GM19023 (cell line): ENCODE results near the gene INO80.

Source experiments
- ATAC-seq: cut with Tn5 transposase; IDR thresholded peaks from one replicate; pipeline ENCODE4 v1.9.1; 2021; ENCODE audit warnings: mild to moderate bottlenecking, moderate library complexity; ENCODE audit not compliant: unreplicated experiment

INO80 gene

DNA sequence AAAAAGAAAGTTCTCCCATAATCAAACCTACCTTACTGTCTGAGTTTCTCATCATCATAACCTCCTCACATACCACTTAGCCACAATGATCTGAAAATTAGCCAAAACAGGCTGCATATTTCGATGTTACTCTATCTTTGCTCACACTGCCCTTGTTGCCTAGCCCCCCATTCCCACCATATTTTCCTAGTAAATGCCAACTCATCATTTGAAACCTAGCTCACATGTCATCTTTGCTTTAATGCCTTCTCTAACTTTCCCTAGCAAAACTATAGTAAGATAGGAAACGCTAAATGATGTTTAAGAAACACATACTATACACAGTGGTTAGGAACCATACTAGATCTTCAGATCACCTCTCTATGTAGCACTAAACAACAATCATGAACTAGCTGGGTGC lies 64.9 kb downstream of the INO80 start:
- no peak for ATAC-seq

DNA sequence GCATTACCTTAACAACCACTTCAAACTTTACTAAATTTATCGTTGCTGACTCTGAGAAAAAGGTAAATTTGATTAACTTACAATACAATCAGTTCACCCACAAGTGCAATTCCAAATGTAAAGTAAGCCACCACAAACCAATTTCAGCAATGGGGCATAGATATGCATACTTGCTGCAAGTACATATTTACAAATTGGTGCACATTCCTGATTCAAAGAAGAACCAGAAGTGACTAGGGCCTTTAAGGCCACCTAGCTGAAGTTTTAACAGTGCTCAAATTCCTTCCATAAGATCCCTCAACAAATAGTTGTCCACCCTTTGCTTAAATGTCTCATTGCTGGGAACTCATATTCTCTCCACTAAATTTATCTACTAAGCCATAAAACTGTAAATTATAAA lies 67.2 kb downstream of the INO80 start:
- ATAC-seq: no peak

DNA sequence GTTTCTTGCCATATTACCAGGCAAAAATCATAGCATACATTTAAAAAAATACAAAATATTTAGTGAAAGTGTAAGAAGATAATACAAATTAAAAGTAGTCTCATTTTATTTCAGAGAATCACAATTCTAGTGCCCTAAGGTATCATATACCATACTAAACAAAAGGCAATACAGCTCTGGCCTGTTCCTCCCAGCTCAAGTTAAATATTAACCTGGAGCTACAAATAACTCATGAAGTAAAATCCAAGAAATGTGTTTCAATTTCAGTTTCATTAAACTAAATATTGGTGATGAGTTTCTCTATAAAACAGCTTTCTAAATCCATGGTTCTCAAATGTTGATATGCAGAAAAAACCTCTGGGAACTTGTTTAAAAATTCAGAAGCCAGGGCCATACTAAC lies 67.7 kb downstream of the INO80 start:
- no peak for ATAC-seq

DNA sequence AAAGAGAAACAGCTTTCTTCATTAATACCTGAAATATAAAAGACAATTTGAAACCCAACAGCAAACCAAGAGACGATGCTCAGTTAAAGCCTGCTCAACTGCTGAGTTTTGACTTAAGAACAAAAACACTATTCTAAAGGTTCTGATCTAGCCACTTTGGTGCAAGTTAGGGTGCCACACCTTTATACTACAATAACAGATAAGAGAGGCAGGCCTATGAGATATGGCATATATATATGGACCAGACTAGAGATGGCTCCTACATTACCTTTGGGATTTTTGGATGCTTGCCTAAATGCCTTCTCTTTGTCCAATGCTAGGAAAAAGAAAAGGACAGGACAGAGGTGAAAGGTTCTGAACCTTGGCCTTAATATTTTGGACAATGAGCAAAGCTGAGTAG lies 68.6 kb downstream of the INO80 start:
- ATAC-seq: no peak

DNA sequence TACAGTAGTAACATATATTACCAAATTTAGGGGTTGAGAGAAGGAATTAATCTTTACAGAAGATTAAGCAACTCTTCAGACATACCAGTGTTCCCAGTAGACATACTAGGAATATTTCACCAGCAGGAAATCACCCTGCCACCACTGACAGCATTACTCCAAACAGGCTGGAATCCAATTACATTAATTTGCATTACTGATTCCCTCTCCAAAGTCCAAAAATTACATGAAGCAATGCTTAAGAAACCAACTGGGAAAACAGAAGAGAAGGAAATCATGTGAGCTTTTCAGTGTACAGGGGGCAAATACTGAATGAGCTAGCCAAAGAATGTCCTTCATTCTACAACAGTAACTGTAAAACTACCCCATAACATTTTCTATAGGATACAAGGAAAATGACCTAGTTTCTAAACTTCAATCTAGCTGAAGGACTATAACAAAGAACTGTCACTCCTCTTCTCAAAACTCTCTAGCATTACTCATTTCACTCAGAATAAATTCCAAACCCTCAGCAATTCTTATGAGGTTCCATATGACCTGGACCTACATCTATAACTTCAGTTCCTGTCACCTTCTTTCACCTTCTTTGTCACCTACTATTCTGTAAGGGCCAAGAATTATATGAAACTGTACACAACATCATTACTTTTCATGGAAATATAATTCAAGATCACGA lies 72.7 kb downstream of the INO80 start:
- no peak for ATAC-seq

DNA sequence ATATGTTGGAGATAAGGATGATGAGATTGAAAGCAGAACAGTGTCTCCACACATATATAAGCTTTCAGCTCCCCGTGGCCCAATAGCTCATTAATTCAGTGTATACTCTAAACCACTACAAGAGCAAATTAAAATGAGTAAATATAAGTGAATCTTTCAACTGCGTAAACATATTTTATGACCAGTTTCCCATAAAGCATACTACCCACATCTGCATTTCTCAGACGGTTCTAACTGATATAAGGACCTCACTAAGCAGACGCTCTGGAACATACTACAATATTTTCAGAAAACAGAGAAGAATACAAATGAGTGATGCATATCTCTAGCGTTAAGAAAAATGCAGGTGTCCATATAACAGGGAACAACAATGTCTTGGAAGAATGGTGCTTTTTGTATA lies 73.2 kb downstream of the INO80 start:
- no peak for ATAC-seq

DNA sequence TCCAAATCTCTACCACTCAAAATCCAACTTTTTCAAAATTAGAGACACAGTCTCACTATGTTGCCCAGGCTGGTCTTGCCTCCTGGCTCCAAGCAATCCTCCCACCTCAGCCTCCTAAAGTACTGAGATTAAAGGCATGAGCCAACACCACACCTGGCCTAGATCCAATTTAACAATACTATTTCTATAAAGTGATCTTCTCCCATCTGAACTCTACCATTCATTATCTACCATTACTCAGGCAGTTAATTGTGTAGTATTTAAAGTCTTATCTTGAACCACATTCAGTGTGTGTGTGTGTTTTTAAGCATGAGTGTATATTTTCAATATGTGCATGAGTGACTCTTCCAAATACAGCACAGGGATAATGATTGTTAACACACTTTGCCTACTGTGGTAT lies 77.0 kb downstream of the INO80 start:
- ATAC-seq: no peak

DNA sequence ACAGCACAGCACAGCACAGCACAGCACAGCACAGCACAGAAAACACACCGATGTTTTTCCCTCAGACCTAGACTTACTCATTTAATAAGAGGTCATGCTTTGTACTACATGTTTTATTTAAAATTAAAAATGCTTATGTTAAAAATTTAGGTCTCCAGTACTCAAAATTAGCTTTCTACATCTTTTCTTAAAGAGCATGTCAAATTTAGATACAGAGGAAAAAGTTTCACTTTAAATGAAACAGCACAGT lies 84.1 kb downstream of the INO80 start:
- ATAC-seq: no peak

DNA sequence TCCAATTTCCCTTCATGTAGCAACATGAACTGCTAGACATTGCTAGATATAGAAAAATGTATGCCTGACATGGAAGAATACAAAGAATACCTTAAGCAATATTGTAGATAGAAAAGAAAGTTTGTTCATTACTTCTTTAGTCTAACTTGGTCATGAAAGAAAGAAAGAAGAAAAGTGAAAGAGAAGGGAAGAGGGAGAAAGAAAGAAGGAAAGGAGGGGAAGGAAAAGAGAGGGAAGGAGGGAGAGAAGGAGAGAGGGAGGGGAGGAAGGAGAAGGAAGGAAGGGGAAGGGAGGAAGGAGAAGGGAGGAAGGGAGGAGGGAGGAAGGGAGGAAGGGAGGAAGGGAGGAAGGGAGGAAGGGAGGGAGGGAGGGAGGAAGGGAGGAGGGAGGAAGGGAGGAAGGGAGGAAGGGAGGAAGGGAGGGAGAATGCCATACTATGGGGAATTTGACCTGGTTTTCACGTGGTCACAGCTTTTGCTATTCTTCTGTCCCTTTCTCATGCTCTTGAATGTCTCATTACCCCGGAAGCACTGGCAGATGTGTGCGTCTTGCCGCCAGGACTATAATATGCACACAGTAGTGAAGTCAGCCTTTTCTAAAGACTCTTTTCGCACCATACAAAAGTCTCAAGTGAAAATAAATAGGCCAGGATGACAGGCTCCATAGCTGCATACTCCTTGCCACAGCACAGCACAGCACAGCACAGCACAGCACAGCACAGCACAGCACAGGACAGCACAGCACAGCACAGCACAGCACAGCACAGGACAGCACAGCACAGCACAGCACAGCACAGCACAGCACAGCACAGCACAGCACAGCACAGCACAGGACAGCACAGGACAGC lies 84.6 kb downstream of the INO80 start:
- no peak for ATAC-seq

DNA sequence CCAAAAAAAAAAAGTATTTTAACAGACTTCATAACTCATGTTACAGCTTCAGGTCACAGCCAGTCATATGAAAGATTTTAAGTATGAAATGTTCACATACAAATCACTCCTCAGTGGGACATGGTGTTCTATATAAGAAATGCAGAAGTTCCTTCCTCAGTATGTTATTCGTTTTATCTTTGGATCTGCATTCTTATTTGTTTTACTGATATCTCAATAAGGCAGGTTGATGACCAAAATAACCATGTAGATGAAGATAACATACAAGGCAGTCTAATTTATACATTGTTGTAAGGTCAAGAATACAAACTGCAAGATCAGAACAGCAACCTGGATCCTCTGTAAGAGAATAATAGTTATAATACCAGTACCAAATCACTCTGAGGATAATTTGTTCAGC lies 87.2 kb downstream of the INO80 start:
- ATAC-seq: no peak

DNA sequence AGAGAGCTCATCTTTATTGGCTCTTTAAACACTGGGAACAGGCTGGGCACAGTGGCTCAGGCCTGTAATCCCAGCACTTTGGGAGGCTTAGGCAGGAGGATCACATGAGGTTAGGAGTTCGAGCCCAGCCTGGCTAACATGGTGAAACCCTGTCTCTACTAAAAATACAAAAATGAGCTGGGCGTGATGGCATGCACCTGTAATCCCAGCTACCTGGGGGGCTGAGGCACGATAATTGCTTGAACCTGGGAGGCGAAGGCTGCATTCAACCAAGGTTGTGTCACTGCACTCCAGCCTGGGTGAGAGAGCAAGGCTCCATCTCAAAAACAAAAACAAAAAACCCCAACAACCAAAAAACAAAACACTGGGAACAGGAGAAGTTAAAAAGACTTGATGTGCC lies 90.7 kb downstream of the INO80 start:
- no peak for ATAC-seq

DNA sequence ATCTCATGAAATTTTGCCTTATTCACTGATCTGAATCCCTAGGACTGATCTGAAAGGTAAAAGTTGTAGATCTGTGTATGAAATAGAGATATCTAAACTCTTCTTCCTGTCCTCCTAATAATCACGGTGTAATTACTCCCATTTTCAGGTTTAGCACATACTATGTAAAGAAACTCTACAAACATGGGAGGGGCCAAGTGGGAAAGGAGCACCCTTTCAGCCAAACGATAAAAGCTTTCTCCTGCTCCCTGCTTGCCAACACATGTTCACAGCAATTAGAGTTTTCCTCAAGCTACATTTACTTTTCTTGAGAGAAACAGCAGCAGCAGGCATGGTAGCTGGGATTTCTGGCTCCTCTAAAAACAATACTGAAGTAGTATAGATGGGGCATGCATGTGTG lies 91.2 kb downstream of the INO80 start:
- ATAC-seq: no peak

DNA sequence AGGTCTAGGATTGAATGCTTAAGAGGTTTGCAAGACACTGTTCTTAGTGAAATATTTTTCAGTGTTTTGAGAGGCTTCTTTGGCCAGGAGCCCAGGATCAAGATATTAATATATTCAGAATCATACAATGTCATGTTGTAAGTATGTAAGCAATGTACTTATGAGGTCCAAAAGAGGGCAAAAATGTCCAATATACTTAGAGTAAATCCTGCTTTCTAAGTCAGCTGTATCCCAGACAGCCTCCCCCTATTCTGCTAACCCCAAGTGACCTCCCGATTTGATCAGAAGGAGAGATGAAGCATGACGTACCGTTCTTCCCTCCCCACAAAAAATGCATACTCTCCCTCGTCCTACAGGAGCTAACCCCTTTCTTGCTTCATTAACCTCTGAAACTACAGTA lies 91.9 kb downstream of the INO80 start:
- ATAC-seq: no peak

DNA sequence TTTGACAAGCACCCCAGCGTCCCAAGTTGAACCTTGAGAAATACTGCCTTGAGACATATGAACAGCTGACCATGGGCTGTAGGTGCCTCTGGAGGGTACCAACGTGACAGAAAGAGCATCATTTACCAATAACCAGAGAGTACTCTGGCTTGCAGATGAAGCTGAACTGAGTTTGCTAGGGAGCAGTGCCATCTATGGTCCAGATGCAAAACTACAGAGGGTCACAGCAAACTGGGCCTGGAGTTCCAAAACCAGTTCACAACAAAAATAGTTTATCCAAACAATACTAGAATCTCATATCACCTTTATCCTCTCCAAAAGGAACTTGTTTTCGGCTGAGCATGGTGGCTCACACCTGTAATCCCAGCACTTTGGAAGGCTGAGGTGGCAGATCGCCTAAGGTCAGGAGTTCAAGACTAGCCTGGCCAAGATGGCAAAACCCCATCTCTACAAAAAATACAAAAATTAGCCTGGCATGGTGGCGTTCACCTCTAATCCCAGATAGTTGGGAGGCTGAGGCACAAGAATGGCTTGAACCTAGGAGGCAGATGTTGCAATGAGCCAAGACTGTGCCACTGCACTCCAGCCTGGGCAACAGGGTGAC lies 93.5 kb downstream of the INO80 start:
- ATAC-seq: no peak

DNA sequence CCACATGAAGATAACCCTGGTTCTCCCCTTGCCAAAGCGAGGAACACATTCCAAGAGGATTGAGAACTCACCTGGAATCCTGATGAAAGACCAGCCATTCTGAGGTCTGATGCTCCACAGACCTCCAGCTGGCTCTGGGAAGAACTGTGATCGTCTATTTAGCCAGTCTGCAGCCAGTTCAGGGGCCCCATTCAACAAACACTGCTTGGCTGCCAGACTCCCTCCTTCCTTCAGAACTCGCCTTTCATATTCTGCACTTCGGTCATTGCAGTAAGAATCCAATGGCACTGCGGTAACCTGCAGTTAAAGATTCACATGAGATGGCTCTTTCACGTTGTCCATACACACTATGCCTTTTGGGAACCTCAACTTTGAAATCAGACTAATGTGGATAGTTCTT lies 95.3 kb downstream of the INO80 start:
- no peak for ATAC-seq

DNA sequence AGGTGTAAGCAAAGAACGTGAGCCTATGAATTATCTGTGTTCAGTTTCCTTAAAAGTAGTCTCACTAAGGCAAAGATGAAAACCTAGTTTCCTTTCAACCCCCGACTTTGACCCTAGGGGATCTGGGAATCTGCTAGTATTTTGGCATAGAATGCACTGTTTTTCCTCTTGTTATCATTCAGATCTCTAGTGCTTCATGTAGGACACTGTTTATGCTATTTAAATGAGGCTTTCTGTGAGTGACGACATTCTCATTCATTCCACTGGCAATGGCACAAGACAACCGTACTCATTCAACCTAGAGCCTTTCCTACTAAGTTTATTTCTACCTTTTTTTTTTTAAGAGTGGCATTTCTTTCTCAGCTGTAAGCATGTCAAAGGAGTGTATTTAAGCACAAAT lies 95.8 kb downstream of the INO80 start:
- no peak for ATAC-seq

DNA sequence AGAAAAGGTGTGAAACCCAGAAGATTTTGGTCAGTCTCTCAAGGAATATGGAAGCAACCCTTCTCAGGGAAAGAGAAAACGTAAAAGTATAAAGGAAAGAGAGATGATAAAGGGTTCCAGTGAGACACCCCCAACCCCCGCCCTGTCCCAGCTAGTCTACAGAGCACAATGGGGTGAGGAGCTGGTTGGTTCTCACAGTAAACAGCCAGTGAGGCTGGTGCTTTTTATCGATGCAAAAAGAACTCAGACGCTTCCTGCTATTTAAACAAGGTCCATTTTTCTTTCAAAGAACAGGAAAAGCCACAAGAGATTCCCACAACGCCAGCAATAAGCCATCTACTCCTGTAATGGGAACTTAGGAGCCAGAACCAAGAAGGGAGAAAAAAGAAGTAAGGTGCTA lies 96.9 kb downstream of the INO80 start:
- no peak for ATAC-seq

DNA sequence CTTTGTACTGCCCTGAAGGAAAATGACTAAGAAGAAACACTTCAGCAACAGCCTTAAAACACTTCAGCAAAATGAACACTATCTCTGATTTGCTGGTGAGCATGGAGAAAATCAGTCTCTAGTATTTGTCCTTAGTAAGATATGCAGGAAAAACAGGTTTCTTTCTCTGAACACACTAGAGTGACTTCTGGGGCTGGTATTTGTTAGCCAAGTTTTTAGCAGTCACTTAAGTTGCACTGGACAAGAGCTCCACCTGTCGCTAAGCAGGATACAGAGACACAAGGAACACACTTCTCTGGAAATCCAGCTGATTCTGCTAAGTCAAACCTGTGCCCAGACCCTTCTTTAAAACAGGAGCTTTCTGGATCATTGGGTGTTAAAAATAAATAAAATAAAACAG lies 97.5 kb downstream of the INO80 start:
- no peak for ATAC-seq

DNA sequence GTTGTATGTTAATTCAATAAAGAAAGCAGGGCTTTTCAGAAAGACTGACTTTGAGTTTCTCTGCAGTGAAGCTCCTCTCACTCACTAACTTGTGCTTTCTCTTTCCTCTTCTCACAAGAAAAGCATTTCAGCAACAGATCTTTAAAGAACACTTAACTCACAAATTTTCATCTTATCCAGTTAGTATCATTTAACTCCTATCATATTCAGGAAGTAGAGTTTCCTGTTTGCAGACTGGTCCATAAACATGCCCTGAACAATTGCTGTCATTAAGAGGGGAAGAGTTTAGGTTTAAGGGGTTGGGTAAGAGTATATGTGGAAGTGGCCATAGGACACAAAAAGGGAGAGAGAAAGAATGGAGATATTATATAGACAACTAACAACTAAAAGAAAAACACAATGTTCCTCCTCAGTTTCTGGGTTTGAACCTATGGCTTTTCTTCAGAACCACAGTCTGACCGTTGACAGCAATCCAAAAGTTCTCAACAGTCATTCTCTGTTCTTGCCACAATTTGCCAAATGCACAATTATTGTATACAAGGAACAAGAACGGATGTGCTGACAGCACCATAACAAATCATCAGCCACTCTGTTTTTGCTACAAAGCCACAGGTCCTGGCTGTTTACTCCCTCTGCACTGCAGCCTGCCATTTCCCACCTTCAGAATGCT lies 98.9 kb downstream of the INO80 start:
- ATAC-seq: no peak

DNA sequence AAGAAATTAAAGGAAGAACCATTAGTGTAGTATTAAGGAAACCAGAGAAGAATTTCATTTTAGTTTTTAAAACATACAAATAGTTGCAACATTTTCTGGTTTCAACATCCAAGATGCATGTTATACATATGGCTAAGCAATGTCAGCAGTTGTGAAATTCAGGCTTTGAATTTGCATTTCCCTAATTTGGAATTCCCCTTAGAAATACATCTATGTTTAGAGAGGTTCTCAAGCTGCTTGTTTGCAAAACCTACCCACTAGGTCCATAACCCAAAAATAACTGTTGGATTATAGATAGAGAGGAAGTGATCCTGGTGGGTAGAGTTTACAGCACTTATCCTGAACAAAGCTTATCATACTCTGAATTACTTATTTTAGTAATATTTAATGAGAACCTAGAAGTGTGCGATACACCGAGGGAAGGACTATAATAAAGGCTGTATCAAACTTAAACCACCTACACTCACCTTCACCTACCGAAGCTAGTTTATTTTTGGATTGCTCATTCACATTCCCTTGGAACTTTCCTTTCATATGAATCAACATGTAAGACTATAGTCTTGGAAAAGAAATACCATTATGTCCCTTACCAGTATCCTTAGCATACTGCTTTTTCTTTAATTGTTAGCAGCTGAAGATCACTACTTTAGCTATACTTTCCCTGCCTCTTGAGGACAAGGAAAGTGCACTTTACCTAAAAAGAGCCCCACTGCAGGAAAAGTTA lies 102.2 kb downstream of the INO80 start:
- ATAC-seq: no peak

DNA sequence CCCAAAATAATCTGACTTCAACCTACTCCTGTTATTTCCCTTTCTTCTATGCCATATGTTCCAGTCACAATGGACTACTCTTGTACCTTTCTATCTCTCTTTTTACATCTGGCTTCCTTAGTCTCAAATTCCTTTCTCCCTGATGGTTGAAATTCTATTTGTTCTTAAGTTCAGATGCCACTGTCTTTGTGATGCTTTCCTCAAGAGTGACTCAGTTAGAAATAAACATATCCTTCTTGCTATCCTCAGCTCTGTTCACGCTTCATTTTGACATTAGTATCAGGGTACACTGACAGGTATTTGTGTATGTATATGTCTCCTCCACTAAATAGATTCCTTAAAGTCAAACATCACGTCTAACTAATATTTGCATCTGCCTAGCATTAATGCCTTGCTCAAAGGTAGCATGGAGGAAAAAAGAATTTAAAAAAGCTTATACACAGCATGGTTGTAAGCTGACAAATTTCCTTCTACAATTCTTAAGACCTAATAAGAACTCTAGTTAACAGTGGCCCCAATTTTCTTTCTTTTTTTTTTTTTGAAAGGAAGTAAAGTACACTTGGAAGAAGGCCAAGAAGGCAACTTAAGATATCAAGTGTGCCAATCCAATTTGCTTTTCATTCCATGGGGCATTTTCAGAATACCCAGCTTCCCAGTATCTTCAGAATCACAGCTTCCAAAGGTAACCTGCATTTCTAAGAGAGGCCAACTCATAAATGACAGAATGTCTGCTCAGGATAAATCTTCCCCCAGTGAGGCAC lies 104.8 kb downstream of the INO80 start:
- no peak for ATAC-seq
